H1 (cell line): ENCODE data around the gene PTPRH. TPM values are rescaled to one million over a fixed set of nuclear protein-coding genes. Genes with fewer than 3 reads are reported as not detected.

ENCODE experiments used
- CTCF ChIA-PET: fragments of 300-600 bp; sonication (Branson Sonifier 250); formaldehyde crosslinking; loops from one replicate; lab custom pipeline; 2021; ENCODE audit not compliant: partially characterized antibody; lab: Charles Lee
- POLR2A ChIA-PET: fragments of 300-600 bp; sonication (Branson Sonifier 250); formaldehyde crosslinking; loops from one replicate; lab custom pipeline; 2021; ENCODE audit warnings: inconsistent platforms; ENCODE audit not compliant: partially characterized antibody; lab: Charles Lee
- DNase-seq, 2 experiments: peaks; one replicate each; pipeline versions ENCODE4 v3.0.0 to v3.0.0-alpha.2; 2010 to 2022; ENCODE audit warnings: low spot score in 2 of 2, low read depth in 1 of 2, mixed read lengths in 1 of 2
- FAIRE-seq: peaks from 2 replicates; lab custom pipeline; 2011; peaks lifted over from hg19 to GRCh38; lab: Jason Lieb, UNC
- H2AFZ ChIP-seq: 2 replicates; pipeline ENCODE4 v1.8.1; 2012; ENCODE audit warnings: low read length, inconsistent platforms
- H2AK5ac ChIP-seq: 2 replicates; pipeline ENCODE4 v1.6.1; 2013; ENCODE audit warnings: low read depth, low read length
- H2BK120ac ChIP-seq: replicated peaks from 2 replicates; pipeline ENCODE3; 2013; ENCODE audit warnings: low read depth, low read length, inconsistent platforms
- H2BK12ac ChIP-seq: 2 replicates; pipeline ENCODE4 v1.6.1; 2013; ENCODE audit warnings: low read depth, low read length
- H2BK15ac ChIP-seq: 2 replicates; pipeline ENCODE4 v1.6.1; 2013; ENCODE audit warnings: low read length
- H2BK20ac ChIP-seq: 2 replicates; pipeline ENCODE4 v1.6.1; 2013; ENCODE audit warnings: low read length
- H2BK5ac ChIP-seq: 2 replicates; pipeline ENCODE4 v1.6.1; 2013; ENCODE audit warnings: low read depth, low read length
- H3K14ac ChIP-seq: 2 replicates; pipeline ENCODE4 v1.6.1; 2013; ENCODE audit warnings: inconsistent platforms; ENCODE audit not compliant: insufficient read length
- H3K18ac ChIP-seq: 2 replicates; pipeline ENCODE4 v1.6.1; 2013; ENCODE audit warnings: low read length; ENCODE audit errors: extremely low read depth
- H3K23ac ChIP-seq: 2 replicates; pipeline ENCODE4 v1.6.1; 2013; ENCODE audit warnings: inconsistent platforms; ENCODE audit not compliant: insufficient read length
- H3K23me2 ChIP-seq: 2 replicates; pipeline ENCODE4 v1.6.1; 2013; ENCODE audit warnings: low read depth, low read length
- H3K27ac ChIP-seq: 2 replicates; pipeline ENCODE4 v1.6.1; 2011; ENCODE audit warnings: low read depth, low read length, inconsistent platforms
- H3K27me3 ChIP-seq, 4 experiments: replicated peaks in 1 of 4; 1 replicate in 1 of 4; 2 replicates in 3 of 4; pipeline versions ENCODE4 v1.6.1 to v1.8.1; 2011 to 2013; ENCODE audit warnings: low read length in 3 of 4, mild to moderate bottlenecking in 3 of 4, inconsistent platforms in 2 of 4, mixed read lengths in 2 of 4, moderate library complexity in 1 of 4; ENCODE audit not compliant: control insufficient read depth in 3 of 4, insufficient read depth in 3 of 4; ENCODE audit errors: extremely low read depth in 1 of 4
- H3K36me3 ChIP-seq, 4 experiments: 2 replicates each; pipeline versions ENCODE4 v1.6.1 to v1.8.1; 2011 to 2013; ENCODE audit warnings: mild to moderate bottlenecking in 4 of 4, low read length in 3 of 4, moderate library complexity in 2 of 4, control low read depth in 1 of 4, inconsistent platforms in 1 of 4; ENCODE audit not compliant: insufficient read depth in 4 of 4, control insufficient read depth in 2 of 4
- H3K4ac ChIP-seq: replicated peaks from 2 replicates; pipeline ENCODE3; 2013; ENCODE audit warnings: low read length, low read depth, mixed read lengths, inconsistent platforms; ENCODE audit not compliant: insufficient read length
- H3K4me1 ChIP-seq, 4 experiments: replicated peaks in 1 of 4; 1 replicate in 1 of 4; 2 replicates in 3 of 4; pipeline versions ENCODE4 v1.6.1 to v1.8.1; 2011 to 2013; ENCODE audit warnings: low read length in 3 of 4, inconsistent platforms in 2 of 4, mixed read lengths in 1 of 4; ENCODE audit not compliant: insufficient read depth in 4 of 4, control insufficient read depth in 3 of 4
- H3K4me2 ChIP-seq, 2 experiments: 2 replicates each; pipeline versions ENCODE4 v1.6.1 to v1.8.1; 2011 to 2013; ENCODE audit warnings: low read depth in 2 of 2, low read length in 2 of 2, control low read depth in 1 of 2, inconsistent platforms in 1 of 2, mild to moderate bottlenecking in 1 of 2; ENCODE audit not compliant: insufficient read depth in 1 of 2
- H3K4me3 ChIP-seq, 4 experiments: fragments of 200-600, 300-600 bp in 1 of 4; sonication (generic), shearing (Covaris generic), sonication (Bioruptor Twin) in 1 of 4; 2 replicates each; pipeline versions ENCODE4 v1.5.1 to v1.8.1; 2011 to 2016; ENCODE audit warnings: low read length in 4 of 4, low read depth in 3 of 4, control low read depth in 2 of 4, inconsistent platforms in 2 of 4, mild to moderate bottlenecking in 2 of 4, mixed read lengths in 1 of 4, moderate library complexity in 1 of 4; ENCODE audit not compliant: insufficient read depth in 2 of 4; ENCODE audit errors: extremely low read depth in 1 of 4
- H3K56ac ChIP-seq: replicated peaks from 2 replicates; pipeline ENCODE3; 2013; ENCODE audit warnings: low read depth, mild to moderate bottlenecking, mixed read lengths, low read length, inconsistent platforms; ENCODE audit not compliant: insufficient read length
- H3K79me1 ChIP-seq: 2 replicates; pipeline ENCODE4 v1.6.1; 2013; ENCODE audit warnings: low read depth, low read length, control low read depth
- H3K79me2 ChIP-seq, 2 experiments: 2 replicates each; pipeline versions ENCODE4 v1.6.1 to v1.8.1; 2012 to 2013; ENCODE audit warnings: low read length in 2 of 2, mild to moderate bottlenecking in 2 of 2, inconsistent platforms in 1 of 2; ENCODE audit not compliant: insufficient read depth in 2 of 2, control insufficient read depth in 1 of 2
- H3K9ac ChIP-seq, 4 experiments: replicated peaks in 1 of 4; 1 replicate in 1 of 4; 2 replicates in 3 of 4; pipeline versions ENCODE4 v1.6.1 to v1.8.1; 2011 to 2013; ENCODE audit warnings: low read depth in 3 of 4, low read length in 3 of 4, control low read depth in 2 of 4, mild to moderate bottlenecking in 2 of 4, moderate library complexity in 2 of 4, inconsistent platforms in 1 of 4; ENCODE audit errors: extremely low read depth in 1 of 4
- H3K9me3 ChIP-seq, 2 experiments: 2 replicates each; pipeline versions ENCODE4 v1.6.1 to v1.8.1; 2012 to 2013; ENCODE audit warnings: mild to moderate bottlenecking in 2 of 2, moderate library complexity in 2 of 2, control low read depth in 1 of 2, inconsistent platforms in 1 of 2, low read depth in 1 of 2, low read length in 1 of 2, mixed read lengths in 1 of 2; ENCODE audit not compliant: insufficient read depth in 2 of 2
- H4K20me1 ChIP-seq, 2 experiments: replicated peaks in 1 of 2; 2 replicates each; pipeline versions ENCODE3 to v1.8.1; 2011 to 2013; ENCODE audit warnings: inconsistent platforms in 2 of 2, low read length in 2 of 2, mild to moderate bottlenecking in 1 of 2; ENCODE audit not compliant: insufficient read depth in 2 of 2, control insufficient read depth in 1 of 2
- H4K5ac ChIP-seq: 2 replicates; pipeline ENCODE4 v1.6.1; 2013; ENCODE audit warnings: low read length, low read depth, mixed read lengths, inconsistent platforms; ENCODE audit not compliant: insufficient read length
- H4K8ac ChIP-seq: 2 replicates; pipeline ENCODE4 v1.8.0; 2013; ENCODE audit warnings: mild to moderate bottlenecking, moderate library complexity, low read length, inconsistent platforms; ENCODE audit not compliant: insufficient read depth; ENCODE audit errors: extremely low read depth
- H4K91ac ChIP-seq: replicated peaks from 2 replicates; pipeline ENCODE3; 2013; ENCODE audit warnings: low read length, mixed read lengths, inconsistent platforms; ENCODE audit not compliant: insufficient read length
- BACH1 ChIP-seq: IDR thresholded peaks from 2 replicates; pipeline ENCODE4 v1.6.1; 2012; ENCODE audit warnings: low read length, improper control_type of control experiment
- CHD1 ChIP-seq: IDR thresholded peaks from 2 replicates; pipeline ENCODE4 v1.6.1; 2012; ENCODE audit warnings: low read depth, low read length, improper control_type of control experiment
- HDAC6 ChIP-seq: IDR thresholded peaks from one replicate; pipeline ENCODE4 v1.7.1; 2012; ENCODE audit warnings: low read depth, mild to moderate bottlenecking, inconsistent platforms, low read length, moderate library complexity
- MAFK ChIP-seq: IDR thresholded peaks from 2 replicates; pipeline ENCODE4 v1.6.1; 2012; ENCODE audit warnings: low read depth, mild to moderate bottlenecking, improper control_type of control experiment, low read length
- POLR2AphosphoS5 ChIP-seq: IDR thresholded peaks from 2 replicates; pipeline ENCODE4 v1.6.1; 2011; ENCODE audit warnings: low read depth, low read length
- POU5F1 ChIP-seq: IDR thresholded peaks from 2 replicates; pipeline ENCODE4 v1.6.1; 2011; ENCODE audit warnings: low read depth, mild to moderate bottlenecking, low read length, moderate library complexity
- RAD21 ChIP-seq, 2 experiments: IDR thresholded peaks in 1 of 2; conservative IDR thresholded peaks in 1 of 2; 2 replicates each; pipeline ENCODE4 v1.6.1; 2011; ENCODE audit warnings: low read depth in 2 of 2, low read length in 2 of 2, improper control_type of control experiment in 1 of 2, inconsistent platforms in 1 of 2, mild to moderate bottlenecking in 1 of 2, moderate library complexity in 1 of 2
- RBBP5 ChIP-seq: IDR thresholded peaks from 2 replicates; pipeline ENCODE4 v1.7.1; 2012; ENCODE audit warnings: low read depth, mild to moderate bottlenecking, inconsistent platforms, low read length, moderate library complexity, borderline replicate concordance
- SRF ChIP-seq: IDR thresholded peaks from 2 replicates; pipeline ENCODE4 v1.6.1; 2011; ENCODE audit warnings: mild to moderate bottlenecking, low read depth, low read length, moderate library complexity
- TAF1 ChIP-seq: IDR thresholded peaks from 2 replicates; pipeline ENCODE4 v1.6.1; 2011; ENCODE audit warnings: mild to moderate bottlenecking, low read depth, low read length
- WGBS, 2 experiments: shearing (Covaris generic) in 1 of 2; methylation state at CpG; one replicate each; pipeline versions ENCODE4 v1.1.6 to v1.1.7; 2013 to 2015; ENCODE audit warnings: low lambda C conversion rate in 2 of 2, mixed read lengths in 2 of 2, inconsistent platforms in 1 of 2, low coverage in 1 of 2, missing lambda C conversion rate in 1 of 2; ENCODE audit not compliant: insufficient replicate concordance in 2 of 2, insufficient coverage in 1 of 2, insufficient read length in 1 of 2; ENCODE audit errors: extremely low coverage in 1 of 2, missing lambda C conversion rate in 1 of 2; 5-methylcytosine and 5-hydroxymethylcytosine counted together
- polyA plus RNA-seq, 7 experiments: library from polyadenylated mRNA; depleted of rRNA in 3 of 7; stranded (reverse) in 5 of 7; unstranded in 2 of 7; fragments of >200 nt in 5 of 7; fragments of 200-250 nt in 2 of 7; gene quantifications; 1 replicate in 5 of 7; 2 replicates in 1 of 7; 4 replicates in 1 of 7; pipeline versions ENCODE4 v1.2.1 to v1.2.3, GENCODE V29; 2011 to 2013; ENCODE audit warnings: missing spikeins in 2 of 7, mixed read lengths in 2 of 7
- total RNA-seq: library from RNA; stranded (reverse); fragmentation: NEBNext Ultra II Directional; extraction: Animal tissue kit (Norgen Biotek cat#: 25700); gene quantifications from 2 replicates; pipeline ENCODE4 v1.2.1, GENCODE V29; 2021
- TF ChIP-seq, protein P1 (sequence below): IDR thresholded peaks from 2 replicates; pipeline ENCODE4 v1.6.1; 2011; ENCODE audit warnings: low read depth, mild to moderate bottlenecking, low read length; ENCODE audit not compliant: insufficient read depth
- TF ChIP-seq, protein P2 (sequence below): IDR thresholded peaks from 2 replicates; pipeline ENCODE4 v1.6.1; 2012; ENCODE audit warnings: low read length, inconsistent platforms

Gene PTPRH
- total and polyA plus RNA-seq, 2 of the 8 experiments (the other 6 are each of a cell fraction or from before 2014, with no cell fraction given) = 0.30 to 0.39 TPM

DNA sequence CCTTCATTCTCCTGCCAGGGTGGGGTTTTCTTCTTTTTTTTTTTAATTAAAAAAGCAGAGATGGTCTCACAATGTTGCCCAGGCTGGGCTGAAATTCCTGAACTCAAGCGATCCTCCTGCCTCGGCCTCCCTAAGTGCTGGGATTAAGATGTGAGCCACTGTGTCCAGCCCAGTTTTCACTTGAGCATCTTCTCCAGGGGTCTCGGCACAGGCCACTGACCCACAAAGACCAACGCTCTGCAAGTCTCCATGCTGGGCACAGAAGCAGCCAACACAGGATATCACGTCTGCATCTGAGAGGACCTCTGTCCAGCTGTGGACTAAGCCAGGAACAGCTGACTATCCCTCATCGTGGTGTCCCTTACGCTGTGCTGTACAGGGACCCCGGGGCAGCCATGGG, 28.7 kb upstream of the PTPRH start:
- Histone ChIP-seq H3K4me1 (no peaks in the 10 kb centered on the region), H3K79me1 (no peaks in the 10 kb centered on the region; the same call in 1 of the 2 replicates), H3K9ac (no peak overlapping the region), H3K79me2 (no peaks in the 10 kb centered on the region), H3K4me2 (no peak overlapping the region), H2BK120ac (no peak overlapping the region), H3K56ac (no peak overlapping the region), H4K5ac (no peak overlapping the region), H2BK12ac (no peak overlapping the region), H3K23me2 (no peaks in the 10 kb centered on the region), H3K4me3 (no peak overlapping the region), H4K91ac (no peak overlapping the region), H2BK5ac (no peak overlapping the region), H3K18ac (no peak overlapping the region), H3K23ac (no peak overlapping the region), H3K9me3 (no peaks in the 10 kb centered on the region), H3K36me3 (peaks cover 15 to 60% (median 49%) of the 10 kb centered on the region in 4 experiments), H3K4ac (no peak overlapping the region), H2AK5ac (no peak overlapping the region), H2BK20ac (no peak overlapping the region), H4K20me1 (peaks cover 0 to 14% of the 10 kb centered on the region in 2 experiments), H3K27ac (no peak overlapping the region), H2BK15ac (no peak overlapping the region), H3K27me3 (no peaks in the 10 kb centered on the region), H2AFZ (no peak overlapping the region), H4K8ac (no peak overlapping the region), H3K14ac (no peak overlapping the region)
- DNase-seq (no peak), FAIRE-seq (no peak)
- WGBS, 2 experiments = 91% methylated on average over 6 of the region's 8 CpGs; no CpG with 5 or more reads in 1 of the 2 experiments
- ChIA-PET CTCF (interaction anchor here (1.0 to 1.3 kb wide), 2 partner anchors 64 to 72 kb away, joined by 4 to 5 read pairs; partner anchors contain the start of gene DNAAF3), POLR2A (interaction anchor here (1.2 kb wide), 1 partner anchor 16 kb away, joined by 3 read pairs; no protein-coding TSS in a partner anchor)
- no peak for TF ChIP-seq POU5F1
- TF ChIP-seq MAFK = no peak
- no peak for TF ChIP-seq TAF1
- TF ChIP-seq, protein P1, sequence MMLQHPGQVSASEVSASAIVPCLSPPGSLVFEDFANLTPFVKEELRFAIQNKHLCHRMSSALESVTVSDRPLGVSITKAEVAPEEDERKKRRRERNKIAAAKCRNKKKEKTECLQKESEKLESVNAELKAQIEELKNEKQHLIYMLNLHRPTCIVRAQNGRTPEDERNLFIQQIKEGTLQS = no peak
- TF ChIP-seq RAD21 (IDR thresholded peaks at IDR 0.05 in 1 of 2, conservative IDR thresholded peaks at IDR 0.05 in 1 of 2; ENCODE audit: low read depth in 2 of 2, low read length in 2 of 2) = no peak
- TF ChIP-seq SRF = no peak
- TF ChIP-seq POLR2AphosphoS5 = no peak
- no peak for TF ChIP-seq RBBP5
- TF ChIP-seq, protein P2, sequence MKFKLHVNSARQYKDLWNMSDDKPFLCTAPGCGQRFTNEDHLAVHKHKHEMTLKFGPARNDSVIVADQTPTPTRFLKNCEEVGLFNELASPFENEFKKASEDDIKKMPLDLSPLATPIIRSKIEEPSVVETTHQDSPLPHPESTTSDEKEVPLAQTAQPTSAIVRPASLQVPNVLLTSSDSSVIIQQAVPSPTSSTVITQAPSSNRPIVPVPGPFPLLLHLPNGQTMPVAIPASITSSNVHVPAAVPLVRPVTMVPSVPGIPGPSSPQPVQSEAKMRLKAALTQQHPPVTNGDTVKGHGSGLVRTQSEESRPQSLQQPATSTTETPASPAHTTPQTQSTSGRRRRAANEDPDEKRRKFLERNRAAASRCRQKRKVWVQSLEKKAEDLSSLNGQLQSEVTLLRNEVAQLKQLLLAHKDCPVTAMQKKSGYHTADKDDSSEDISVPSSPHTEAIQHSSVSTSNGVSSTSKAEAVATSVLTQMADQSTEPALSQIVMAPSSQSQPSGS = no peak
- no peak for TF ChIP-seq BACH1
- TF ChIP-seq CHD1 = no peak
- TF ChIP-seq HDAC6 = no peak
